ENCODE measurements around the gene CNTNAP2. TPM values are rescaled to one million over a fixed set of nuclear protein-coding genes. Genes with fewer than 3 reads are reported as not detected.
"Not testable (repeated sequence)": the region's sequence is repeated elsewhere in the genome, so short reads cannot be mapped to it uniquely, and the experiment has no call there.

CNTNAP2 gene
- polyA plus RNA-seq, 2 donors = 0.41 to 0.48 TPM

- no peaks in the 10 kb centered on the region for H3K27me3 ChIP-seq (ENCODE audit: control insufficient read depth in 1 of 2, insufficient read depth in 2 of 2, low read length in 2 of 2)
- no peaks in the 10 kb centered on the region for H3K4me1 ChIP-seq (ENCODE audit: control insufficient read depth in 2 of 2, insufficient read depth in 2 of 2, low read length in 1 of 2)
- H3K9me3 ChIP-seq (ENCODE audit: control insufficient read depth in 2 of 2, insufficient read depth in 1 of 2, low read depth in 1 of 2, low read length in 1 of 2) = no peaks in the 10 kb centered on the region
- no peak overlapping the region for H3K4me3 ChIP-seq (ENCODE audit: low read depth in 1 of 2, low read length in 2 of 2)
- no peaks in the 10 kb centered on the region for H3K36me3 ChIP-seq (ENCODE audit: control insufficient read depth in 2 of 2, insufficient read depth in 2 of 2, low read length in 1 of 2)
- no peak overlapping the region for H3K27ac ChIP-seq (ENCODE audit: low read depth in 2 of 2, low read length in 1 of 2)
- WGBS, 2 donors = 65 to 83% methylated on average over 6 of the region's 6 CpGs
Measured at GRCh38 chr7:148403466-148403993, 2286.9 kb downstream of the CNTNAP2 start.

DNA sequence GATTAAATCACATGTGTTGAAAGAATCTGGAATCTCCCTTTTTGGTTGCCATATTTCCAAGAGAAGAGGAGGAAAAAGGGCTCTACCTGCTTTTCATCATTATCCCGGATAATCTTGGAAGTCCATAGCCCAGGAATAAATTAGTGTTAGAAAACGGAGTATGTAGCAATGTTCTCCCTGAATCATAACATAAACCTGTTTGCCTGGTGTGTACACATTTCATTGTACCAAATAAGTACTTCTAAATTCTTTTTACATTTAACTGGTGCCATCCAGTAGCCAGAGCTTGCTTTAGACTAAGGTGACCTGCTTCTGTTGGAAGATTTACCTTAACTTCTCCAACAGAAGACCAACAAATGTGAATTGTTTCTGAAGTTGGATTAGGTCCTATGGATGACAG, 2291.7 kb downstream of the CNTNAP2 start:
- WGBS, 2 donors = 53 to 61% methylated on average over 2 of the region's 2 CpGs
- Histone ChIP-seq H3K4me3 (ENCODE audit: low read depth in 1 of 2, low read length in 2 of 2) (no peak overlapping the region), H3K36me3 (ENCODE audit: control insufficient read depth in 2 of 2, insufficient read depth in 2 of 2, low read length in 1 of 2) (no peaks in the 10 kb centered on the region)

DNA sequence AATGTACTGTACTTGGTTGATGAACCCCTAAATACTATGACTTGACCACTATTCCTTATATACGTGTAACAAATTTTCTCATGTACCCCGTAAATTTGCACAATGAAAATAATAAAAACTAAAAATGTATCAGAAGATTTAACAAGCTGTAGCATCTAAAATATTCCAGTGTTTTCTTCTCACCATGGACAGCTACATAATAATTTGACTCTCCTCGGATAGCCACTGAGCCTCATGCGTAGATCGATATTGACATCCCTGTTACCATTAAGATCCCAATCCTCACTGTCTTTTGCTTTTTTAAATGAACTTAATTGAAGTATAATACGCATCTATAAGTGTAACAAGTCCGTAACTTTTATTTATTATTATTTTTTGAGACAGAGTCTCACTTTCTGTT, 2294.3 kb downstream of the CNTNAP2 start:
- WGBS, 2 donors = 81 to 89% methylated on average over 7 of the region's 7 CpGs
- no peaks in the 10 kb centered on the region for H3K4me1 ChIP-seq (ENCODE audit: control insufficient read depth in 2 of 2, insufficient read depth in 2 of 2, low read length in 1 of 2)

More for the DNA sequence above, 2291.7 kb downstream of the CNTNAP2 start:
- H3K9me3 ChIP-seq (ENCODE audit: control insufficient read depth in 2 of 2, insufficient read depth in 1 of 2, low read depth in 1 of 2, low read length in 1 of 2) = no peaks in the 10 kb centered on the region
- H3K27ac ChIP-seq (ENCODE audit: low read depth in 2 of 2, low read length in 1 of 2) = no peak overlapping the region
- no peaks in the 10 kb centered on the region for H3K4me1 ChIP-seq (ENCODE audit: control insufficient read depth in 2 of 2, insufficient read depth in 2 of 2, low read length in 1 of 2)
- H3K27me3 ChIP-seq (ENCODE audit: control insufficient read depth in 1 of 2, insufficient read depth in 2 of 2, low read length in 2 of 2) = no peaks in the 10 kb centered on the region

GRCh38 chr7:148412691-148413090, 2296.1 kb downstream of the CNTNAP2 start:
- Histone ChIP-seq H3K27ac (ENCODE audit: low read depth in 2 of 2, low read length in 1 of 2) (no peak overlapping the region), H3K4me3 (ENCODE audit: low read depth in 1 of 2, low read length in 2 of 2) (no peak overlapping the region), H3K27me3 (ENCODE audit: control insufficient read depth in 1 of 2, insufficient read depth in 2 of 2, low read length in 2 of 2) (no peaks in the 10 kb centered on the region), H3K4me1 (ENCODE audit: control insufficient read depth in 2 of 2, insufficient read depth in 2 of 2, low read length in 1 of 2) (no peaks in the 10 kb centered on the region), H3K9me3 (ENCODE audit: control insufficient read depth in 2 of 2, insufficient read depth in 1 of 2, low read depth in 1 of 2, low read length in 1 of 2) (no peaks in the 10 kb centered on the region), H3K36me3 (ENCODE audit: control insufficient read depth in 2 of 2, insufficient read depth in 2 of 2, low read length in 1 of 2) (no peaks in the 10 kb centered on the region)
- 49 to 60% methylated on average over 2 of the region's 2 CpGs for WGBS, 2 donors

More for the DNA sequence above, 2294.3 kb downstream of the CNTNAP2 start:
- Histone ChIP-seq H3K36me3 (ENCODE audit: control insufficient read depth in 2 of 2, insufficient read depth in 2 of 2, low read length in 1 of 2) (no peaks in the 10 kb centered on the region), H3K4me3 (ENCODE audit: low read depth in 1 of 2, low read length in 2 of 2) (no peak overlapping the region), H3K27ac (ENCODE audit: low read depth in 2 of 2, low read length in 1 of 2) (no peak overlapping the region), H3K9me3 (ENCODE audit: control insufficient read depth in 2 of 2, insufficient read depth in 1 of 2, low read depth in 1 of 2, low read length in 1 of 2) (no peaks in the 10 kb centered on the region), H3K27me3 (ENCODE audit: control insufficient read depth in 1 of 2, insufficient read depth in 2 of 2, low read length in 2 of 2) (no peaks in the 10 kb centered on the region)

DNA sequence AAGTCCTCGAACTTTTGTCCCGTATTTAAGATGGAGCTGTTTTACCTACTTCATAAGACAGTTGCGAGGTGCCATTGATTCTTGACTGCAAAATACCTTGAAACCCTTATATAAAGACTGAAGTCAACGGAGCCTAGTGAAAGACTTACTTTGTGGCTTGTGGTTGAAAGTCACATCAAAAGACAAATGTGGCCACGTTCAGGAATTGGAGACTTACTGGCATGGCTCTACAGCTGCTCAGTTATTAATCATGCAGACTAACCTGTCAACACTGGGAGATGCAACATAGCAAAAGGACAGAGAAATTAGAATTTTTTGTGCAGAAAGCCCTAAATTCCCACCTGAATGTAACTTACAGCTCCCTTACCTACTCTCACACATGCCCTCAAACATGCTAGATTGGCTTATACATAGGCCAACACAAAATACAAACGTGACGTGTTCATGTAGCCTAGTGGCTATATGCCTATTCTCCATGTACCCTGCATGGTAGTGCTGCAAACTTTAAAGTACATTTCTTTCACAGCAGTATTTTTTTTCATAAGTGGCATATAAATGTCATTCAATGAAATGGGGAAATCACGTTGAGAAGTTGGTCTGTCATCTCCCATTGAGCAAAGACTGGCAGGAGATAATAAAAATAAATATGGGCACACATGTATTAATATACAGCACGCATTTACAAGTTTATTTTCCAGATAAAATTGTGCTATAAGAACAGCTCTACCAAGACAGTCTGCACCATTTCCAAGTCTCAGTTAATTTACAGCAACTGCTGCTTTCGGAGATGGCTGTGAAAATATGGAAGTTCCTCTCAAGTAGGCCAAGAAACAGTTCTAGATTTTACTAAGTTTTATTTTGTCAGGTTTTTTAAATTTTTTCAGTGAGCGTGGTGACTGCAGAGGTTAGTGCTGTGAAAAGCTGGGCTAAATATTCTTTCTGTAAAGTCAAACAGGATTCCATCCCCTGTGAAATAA, 2303.5 kb downstream of the CNTNAP2 start:
- Histone ChIP-seq H3K27me3 (ENCODE audit: control insufficient read depth in 1 of 2, insufficient read depth in 2 of 2, low read length in 2 of 2) (no peaks in the 10 kb centered on the region), H3K36me3 (ENCODE audit: control insufficient read depth in 2 of 2, insufficient read depth in 2 of 2, low read length in 1 of 2) (no peaks in the 10 kb centered on the region), H3K27ac (ENCODE audit: low read depth in 2 of 2, low read length in 1 of 2) (no peak overlapping the region), H3K4me1 (ENCODE audit: control insufficient read depth in 2 of 2, insufficient read depth in 2 of 2, low read length in 1 of 2) (no peaks in the 10 kb centered on the region), H3K9me3 (ENCODE audit: control insufficient read depth in 2 of 2, insufficient read depth in 1 of 2, low read depth in 1 of 2, low read length in 1 of 2) (no peaks in the 10 kb centered on the region), H3K4me3 (ENCODE audit: low read depth in 1 of 2, low read length in 2 of 2) (no peak overlapping the region)
- WGBS, 2 donors = 80 to 81% methylated on average over 11 of the region's 11 CpGs

DNA sequence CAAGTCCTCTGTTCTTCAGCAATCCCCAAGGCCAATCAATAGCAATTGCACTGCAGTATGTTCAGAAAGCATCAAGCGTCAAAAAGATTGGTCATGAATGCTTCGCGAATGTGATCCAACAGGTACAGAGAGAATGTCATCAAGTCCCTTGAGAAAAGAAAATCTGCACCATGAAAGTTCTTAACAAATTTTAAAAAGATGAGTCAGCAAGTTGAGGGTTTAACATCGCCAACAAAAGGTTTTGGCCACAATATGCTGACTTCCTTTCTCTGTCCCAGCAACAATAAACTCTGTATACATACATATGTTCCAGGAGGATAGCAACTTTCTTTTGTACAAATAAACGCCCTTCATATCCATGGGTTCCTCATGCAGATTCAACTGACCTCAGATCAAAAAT, 2305.4 kb downstream of the CNTNAP2 start:
- H3K4me3 ChIP-seq (ENCODE audit: low read depth in 1 of 2, low read length in 2 of 2) = no peak overlapping the region
- H3K36me3 ChIP-seq (ENCODE audit: control insufficient read depth in 2 of 2, insufficient read depth in 2 of 2, low read length in 1 of 2) = no peaks in the 10 kb centered on the region
- no peaks in the 10 kb centered on the region for H3K27me3 ChIP-seq (ENCODE audit: control insufficient read depth in 1 of 2, insufficient read depth in 2 of 2, low read length in 2 of 2)
- H3K27ac ChIP-seq (ENCODE audit: low read depth in 2 of 2, low read length in 1 of 2) = no peak overlapping the region
- H3K9me3 ChIP-seq (ENCODE audit: control insufficient read depth in 2 of 2, insufficient read depth in 1 of 2, low read depth in 1 of 2, low read length in 1 of 2) = no peaks in the 10 kb centered on the region
- 85 to 87% methylated on average over 5 of the region's 5 CpGs for WGBS, 2 donors
- no peaks in the 10 kb centered on the region for H3K4me1 ChIP-seq (ENCODE audit: control insufficient read depth in 2 of 2, insufficient read depth in 2 of 2, low read length in 1 of 2)

- WGBS, 2 donors = 90% methylated on average over 9 to 24 of the region's 24 CpGs
Measured at GRCh38 chr7:148426393-148426792, 2309.8 kb downstream of the CNTNAP2 start.

DNA sequence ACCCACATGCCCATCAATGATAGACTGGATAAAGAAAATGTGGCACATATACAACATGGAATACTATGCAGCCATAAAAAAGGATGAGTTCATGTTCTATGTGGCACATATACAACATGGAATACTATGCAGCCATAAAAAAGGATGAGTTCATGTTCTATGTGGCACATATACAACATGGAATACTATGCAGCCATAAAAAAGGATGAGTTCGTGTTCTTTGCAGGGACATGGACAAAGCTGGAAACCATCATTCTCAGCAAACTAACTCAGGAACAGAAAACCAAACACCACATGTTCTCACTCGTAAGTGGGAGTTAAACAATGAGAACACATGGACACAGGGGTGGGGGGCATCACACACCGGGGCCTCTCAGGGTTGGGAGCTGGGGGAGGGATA, 2314.1 kb downstream of the CNTNAP2 start:
- H3K27ac ChIP-seq (ENCODE audit: low read depth in 2 of 2, low read length in 1 of 2); H3K4me1 ChIP-seq (ENCODE audit: control insufficient read depth in 2 of 2, insufficient read depth in 2 of 2, low read length in 1 of 2); H3K36me3 ChIP-seq (ENCODE audit: control insufficient read depth in 2 of 2, insufficient read depth in 2 of 2, low read length in 1 of 2); H3K9me3 ChIP-seq (ENCODE audit: control insufficient read depth in 2 of 2, insufficient read depth in 1 of 2, low read depth in 1 of 2, low read length in 1 of 2); H3K4me3 ChIP-seq (ENCODE audit: low read depth in 1 of 2, low read length in 2 of 2); H3K27me3 ChIP-seq (ENCODE audit: control insufficient read depth in 1 of 2, insufficient read depth in 2 of 2, low read length in 2 of 2): not testable (repeated sequence)
- 89 to 94% methylated on average over 3 of the region's 3 CpGs for WGBS, 2 donors

More at GRCh38 chr7:148426393-148426792, 2309.8 kb downstream of the CNTNAP2 start:
- H3K27me3 ChIP-seq (ENCODE audit: control insufficient read depth in 1 of 2, insufficient read depth in 2 of 2, low read length in 2 of 2); H3K4me1 ChIP-seq (ENCODE audit: control insufficient read depth in 2 of 2, insufficient read depth in 2 of 2, low read length in 1 of 2); H3K4me3 ChIP-seq (ENCODE audit: low read depth in 1 of 2, low read length in 2 of 2); H3K27ac ChIP-seq (ENCODE audit: low read depth in 2 of 2, low read length in 1 of 2); H3K36me3 ChIP-seq (ENCODE audit: control insufficient read depth in 2 of 2, insufficient read depth in 2 of 2, low read length in 1 of 2); H3K9me3 ChIP-seq (ENCODE audit: control insufficient read depth in 2 of 2, insufficient read depth in 1 of 2, low read depth in 1 of 2, low read length in 1 of 2): not testable (repeated sequence)

- Histone ChIP-seq H3K27ac (ENCODE audit: low read depth in 2 of 2, low read length in 1 of 2) (no peak overlapping the region), H3K36me3 (ENCODE audit: control insufficient read depth in 2 of 2, insufficient read depth in 2 of 2, low read length in 1 of 2) (no peaks in the 10 kb centered on the region), H3K4me3 (ENCODE audit: low read depth in 1 of 2, low read length in 2 of 2) (no peak overlapping the region), H3K4me1 (ENCODE audit: control insufficient read depth in 2 of 2, insufficient read depth in 2 of 2, low read length in 1 of 2) (peaks cover 0 to 5% of the 10 kb centered on the region in 2 donors), H3K27me3 (ENCODE audit: control insufficient read depth in 1 of 2, insufficient read depth in 2 of 2, low read length in 2 of 2) (no peaks in the 10 kb centered on the region), H3K9me3 (ENCODE audit: control insufficient read depth in 2 of 2, insufficient read depth in 1 of 2, low read depth in 1 of 2, low read length in 1 of 2) (peaks cover 0 to 4% of the 10 kb centered on the region in 2 donors)
- WGBS, 2 donors = 74 to 82% methylated on average over 3 of the region's 3 CpGs
Measured at GRCh38 chr7:148433521-148434180, 2317.1 kb downstream of the CNTNAP2 start.
